CD4-positive, alpha-beta T cell treated with Interleukin-12 subunit alpha and Interleukin-12 subunit beta, for 1 hour (primary cell): ENCODE results near the gene SMLR1.
"Not testable (repeated sequence)": the region's sequence is repeated elsewhere in the genome, so short reads cannot be mapped to it uniquely, and the experiment has no call there.

Source experiments
- DNase-seq: peaks from one replicate; pipeline ENCODE4 v3.0.0-alpha.2; 2020

Gene SMLR1

DNA sequence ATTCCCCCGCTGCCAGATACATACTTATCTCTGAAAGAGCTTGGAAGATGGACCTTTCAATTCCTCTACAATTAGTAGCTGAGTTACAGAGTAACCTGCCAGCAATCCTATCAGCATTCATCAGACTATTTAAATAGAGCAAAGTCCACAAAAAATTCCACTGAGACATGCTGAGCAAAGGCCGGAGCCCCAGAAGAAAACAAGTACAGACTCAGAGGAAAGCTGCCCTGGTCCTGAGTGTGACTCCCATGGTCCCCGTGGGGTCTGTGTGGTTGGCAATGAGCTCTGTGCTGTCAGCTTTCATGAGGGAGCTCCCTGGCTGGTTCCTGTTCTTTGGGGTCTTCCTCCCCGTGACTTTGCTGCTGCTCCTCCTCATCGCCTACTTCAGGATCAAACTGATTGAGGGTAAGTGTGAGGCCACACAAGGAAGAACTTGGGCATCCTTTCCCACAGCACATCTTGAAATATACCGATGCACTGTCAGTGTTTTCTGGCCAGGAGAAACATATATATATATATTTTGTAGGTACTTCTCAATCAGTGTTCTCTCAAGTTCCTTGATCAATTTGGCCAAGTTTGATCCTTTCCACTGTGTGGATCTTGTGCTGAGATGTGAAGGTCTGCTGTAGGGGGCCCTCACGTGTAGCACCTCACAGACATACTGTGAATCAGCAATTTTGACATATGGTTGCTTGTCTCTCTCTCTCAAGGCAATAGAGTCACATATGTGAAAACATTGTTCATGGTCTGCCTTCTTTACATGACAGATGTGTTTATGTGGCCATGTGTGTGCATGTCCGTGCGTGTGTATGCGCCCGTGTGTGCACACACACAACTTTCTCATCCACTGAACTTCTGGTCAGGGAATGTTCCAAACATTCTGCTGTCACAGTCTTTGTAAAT, at the start of gene SMLR1:
TSS of gene SMLR1 (plus strand) at position 160 of the 903 bp plus-strand sequence. CDS start at position 168, 8 bp downstream.
- no peak for DNase-seq

DNA sequence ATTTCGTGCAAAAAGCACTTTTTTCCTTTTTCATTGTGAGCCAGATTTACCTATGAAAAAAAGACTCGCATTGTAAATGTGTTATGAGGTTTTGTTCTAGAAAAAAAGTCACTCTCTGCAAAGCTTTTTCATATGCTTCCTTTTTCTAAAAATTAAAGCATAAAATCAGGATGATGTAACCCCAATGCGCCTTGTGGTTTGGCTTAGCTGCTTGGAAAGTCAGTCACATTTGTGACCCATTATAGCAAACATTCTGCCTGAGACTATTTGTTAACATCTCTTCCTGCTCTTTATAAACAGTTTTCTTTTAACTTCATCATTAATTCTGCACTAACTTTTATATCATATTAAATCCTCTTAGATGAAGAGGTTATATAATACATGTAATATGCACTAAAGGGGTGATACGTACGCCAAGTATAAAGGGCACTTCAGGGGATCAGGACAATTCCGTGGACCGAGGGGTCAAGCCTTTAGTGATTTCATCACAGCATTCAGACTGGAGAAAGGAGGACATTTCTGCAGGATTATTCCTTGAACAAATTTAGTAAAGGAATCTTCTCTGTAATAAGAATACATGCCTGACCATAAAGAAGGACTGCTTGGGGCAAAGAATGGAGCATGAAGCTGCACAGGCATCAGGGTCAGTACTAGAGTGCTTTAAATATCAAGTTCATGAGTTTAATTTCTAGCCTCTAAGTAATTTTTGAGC, 48.1 kb upstream of the SMLR1 start:
- DNase-seq = no peak

DNA sequence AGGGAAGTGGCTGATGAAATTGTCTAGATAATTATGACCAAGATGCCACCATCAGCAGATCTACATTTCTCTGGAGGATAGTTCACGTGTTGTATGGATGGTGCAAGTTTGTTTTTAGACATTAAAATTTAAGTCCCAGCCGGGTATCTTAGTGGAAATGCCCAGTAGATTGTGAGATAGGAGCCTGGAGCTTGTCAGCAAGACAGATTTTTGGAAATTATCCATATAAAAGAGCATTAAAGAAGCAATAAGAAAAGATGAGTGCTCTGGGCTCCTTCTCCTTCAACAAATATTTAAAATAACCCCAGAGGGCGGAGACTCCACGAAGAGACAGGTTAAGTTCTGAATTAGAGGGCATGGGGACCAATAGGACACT, 47.6 kb upstream of the SMLR1 start:
- no peak for DNase-seq

DNA sequence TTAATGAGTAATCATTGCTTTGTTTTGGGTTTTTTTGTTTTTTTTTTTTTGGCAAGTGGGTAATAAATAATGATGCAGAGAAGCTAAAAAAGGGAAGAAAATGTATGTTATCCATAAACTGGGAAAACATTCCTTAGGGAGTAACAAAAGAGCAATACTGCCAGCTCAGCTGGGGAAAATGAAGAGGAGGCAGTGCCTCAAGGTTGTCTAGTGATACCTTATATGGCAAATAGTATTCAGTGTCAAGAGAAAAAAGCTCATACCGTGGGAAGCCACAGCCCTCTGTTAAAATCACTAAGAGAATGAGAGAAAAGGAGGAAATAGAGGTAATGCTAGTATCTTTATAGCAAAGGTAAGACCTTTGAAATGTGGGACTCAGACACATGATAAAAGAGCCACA, 47.1 kb upstream of the SMLR1 start:
- DNase-seq = no peak

DNA sequence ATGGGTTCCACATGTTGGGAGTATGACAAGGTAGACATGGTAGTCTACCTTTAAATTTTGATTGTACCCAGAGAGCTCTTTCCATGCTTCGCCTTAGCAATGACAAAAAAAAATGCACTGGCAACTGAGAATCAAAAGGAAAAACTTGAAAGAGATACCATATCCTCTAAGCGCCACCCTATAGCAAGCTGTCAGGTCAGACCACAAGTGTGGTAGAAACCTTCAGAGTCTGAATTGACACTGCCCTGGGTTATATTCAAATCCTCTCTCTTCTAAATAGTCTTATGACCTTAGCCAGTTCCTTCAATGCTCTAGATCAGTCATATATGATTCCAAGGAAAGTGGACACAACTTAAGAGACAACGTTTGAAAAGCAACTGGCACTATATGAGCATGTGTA, 45.6 kb upstream of the SMLR1 start:
- peak; percentile 11 for DNase-seq

DNA sequence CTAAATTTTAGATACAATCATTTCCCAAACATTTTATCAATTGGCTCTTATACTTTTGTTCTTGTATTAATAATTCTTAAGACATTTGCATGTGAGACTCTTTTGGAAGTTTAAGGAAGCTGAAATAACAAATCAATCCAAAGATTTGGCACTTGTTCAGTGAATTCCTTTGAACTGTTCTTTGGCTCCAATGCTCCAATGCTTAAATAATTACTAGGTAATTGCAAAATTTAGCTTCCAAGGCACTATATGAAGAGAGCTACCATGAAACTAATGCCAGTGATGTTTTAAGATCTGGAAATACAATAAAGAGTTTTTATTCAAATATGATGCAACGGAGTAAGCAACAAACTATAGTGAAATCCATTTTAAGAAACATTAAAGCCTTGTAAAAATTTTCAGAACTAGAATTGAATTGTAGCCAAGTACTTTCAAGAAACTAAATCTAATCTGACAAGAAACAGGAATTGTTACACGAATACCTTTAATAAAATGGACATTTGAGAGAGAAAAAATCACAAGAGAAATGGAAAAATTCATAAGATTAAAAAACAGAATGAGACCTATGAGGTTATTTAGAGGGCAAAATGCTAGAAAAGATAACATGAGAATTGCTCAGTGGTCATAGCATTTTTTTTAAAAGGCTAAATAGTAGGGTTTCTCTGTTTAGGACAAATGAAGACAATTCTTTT, 43.6 kb upstream of the SMLR1 start:
- DNase-seq = no peak

DNA sequence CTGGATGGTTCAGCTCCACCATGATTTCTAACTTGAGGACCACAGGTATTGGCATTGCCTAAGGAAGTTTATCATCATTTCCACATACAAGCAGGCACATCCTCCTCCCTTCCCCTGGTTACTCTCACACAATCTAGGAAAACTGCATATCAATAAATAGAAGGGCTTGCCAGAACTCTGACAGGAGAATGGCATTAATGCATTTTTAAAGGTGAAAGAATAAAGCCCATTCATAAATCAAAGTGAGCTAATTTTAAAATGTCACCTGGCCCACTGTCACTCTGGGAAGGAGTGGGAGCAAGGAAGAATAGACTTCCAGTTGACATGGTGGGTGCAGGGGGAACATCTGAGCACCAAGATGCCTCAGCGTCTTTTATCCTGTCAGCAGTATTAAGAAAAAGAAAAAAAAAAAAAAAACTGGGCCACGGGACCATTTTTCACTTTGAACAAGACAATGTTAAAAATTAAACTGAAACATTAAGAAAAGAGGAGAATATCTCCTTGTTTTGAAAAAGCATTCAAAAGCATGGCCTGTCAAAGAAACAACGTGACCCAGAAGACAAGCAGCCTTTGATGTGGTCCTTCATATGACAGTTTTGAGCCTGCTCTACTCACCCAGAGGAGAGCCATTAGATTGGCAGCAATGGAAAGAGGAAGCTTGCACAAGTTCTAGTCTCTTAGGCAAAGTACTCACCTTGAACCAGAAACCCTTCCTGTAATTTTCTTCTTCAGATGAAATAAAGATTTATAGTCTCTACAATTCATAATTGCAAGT, 39.3 kb upstream of the SMLR1 start:
- DNase-seq = no peak

DNA sequence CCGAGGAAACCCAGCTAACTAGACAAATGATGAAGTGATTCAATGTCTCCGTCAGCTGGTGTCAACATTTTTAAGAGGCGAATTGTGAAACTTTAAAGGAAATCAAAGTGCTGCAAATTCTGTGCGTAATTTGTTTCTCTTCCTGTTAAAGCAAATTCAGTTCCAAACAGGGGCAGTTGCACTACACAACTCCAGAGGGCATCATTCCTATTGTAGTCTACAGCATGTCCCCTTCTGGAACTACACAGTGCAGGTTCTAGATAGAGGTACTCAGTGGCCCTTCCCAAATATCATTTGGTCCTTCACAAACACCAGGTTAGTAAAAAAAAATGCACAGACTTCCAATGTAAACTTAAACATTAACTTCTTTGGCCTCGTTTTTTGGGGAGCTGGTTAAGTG, 38.3 kb upstream of the SMLR1 start:
- DNase-seq = no peak

DNA sequence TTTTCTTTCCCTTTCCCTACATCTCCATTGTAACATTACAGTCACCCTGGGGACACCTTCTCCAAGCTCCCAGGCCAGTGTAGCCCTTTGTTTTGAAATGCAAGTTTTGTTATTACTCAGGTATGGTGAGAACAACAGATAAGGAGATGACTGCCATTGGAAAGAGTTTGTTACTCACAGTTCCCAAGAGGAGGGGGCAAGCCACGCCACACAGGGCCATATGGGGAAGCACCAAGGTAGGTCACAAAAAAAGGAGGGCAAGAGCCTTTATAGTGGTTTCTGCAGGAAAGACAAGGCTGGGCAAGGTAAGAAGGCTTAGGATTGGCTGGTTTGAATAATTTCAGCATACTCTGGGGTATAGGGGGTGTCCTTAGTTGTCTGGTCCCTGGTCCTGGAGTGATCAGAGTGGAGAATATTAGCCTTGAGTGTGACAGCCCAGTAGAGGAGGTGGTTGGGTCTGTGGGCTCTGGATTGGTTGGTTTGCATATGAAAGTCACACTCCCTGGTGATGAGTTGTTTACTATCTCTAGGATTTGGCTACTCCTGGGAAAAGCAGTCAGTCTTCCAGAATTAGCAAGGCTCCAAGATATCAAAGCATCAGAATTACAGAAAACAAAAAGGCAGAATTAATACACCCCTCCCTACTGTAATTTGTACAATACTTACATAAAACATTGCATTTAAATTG, 33.1 kb upstream of the SMLR1 start:
- no peak for DNase-seq

DNA sequence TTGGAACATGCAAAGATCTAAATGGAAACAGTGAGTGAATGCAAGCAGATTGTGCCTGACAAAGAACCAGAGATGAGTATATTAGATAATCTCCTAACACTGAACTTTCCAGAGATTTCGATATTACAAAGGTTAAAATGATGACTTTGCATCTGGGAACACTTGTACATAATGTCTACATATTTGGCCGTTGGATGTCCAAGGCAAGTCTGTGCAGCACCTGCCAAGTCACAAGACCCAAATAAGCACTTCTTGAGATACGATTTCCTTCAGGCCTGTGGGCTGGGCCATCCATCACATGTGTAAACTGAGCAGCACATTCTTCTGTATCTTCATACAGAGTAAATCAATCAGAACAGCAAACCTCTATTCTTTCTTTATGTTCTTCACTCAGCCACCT, 32.5 kb upstream of the SMLR1 start:
- no peak for DNase-seq

DNA sequence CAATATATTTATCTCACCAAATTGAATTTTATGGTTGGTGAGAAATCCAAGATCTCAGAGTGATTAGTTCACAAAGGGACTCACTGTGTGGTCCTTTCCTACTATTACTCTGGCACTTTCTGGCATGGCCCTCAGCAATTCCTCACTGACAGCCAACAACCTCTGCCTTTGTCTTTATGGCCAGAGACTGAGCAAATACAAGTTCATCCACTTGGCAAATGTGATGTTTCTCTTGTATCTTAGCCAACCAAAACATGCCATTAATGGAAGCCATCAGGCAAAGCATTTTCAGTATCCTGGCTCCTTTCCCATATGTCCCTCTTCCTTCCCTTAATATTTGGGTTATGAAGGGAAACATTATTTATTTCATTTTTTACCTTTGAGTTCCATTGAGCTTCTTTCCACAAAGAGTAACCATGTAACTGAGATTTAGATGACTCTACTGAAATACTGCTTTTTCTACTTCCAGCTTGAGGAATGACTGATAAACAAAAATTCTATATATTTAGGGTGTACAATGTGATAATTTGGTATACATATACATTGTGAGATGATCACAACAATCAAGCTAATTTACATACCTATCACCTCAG, 30.8 kb upstream of the SMLR1 start:
- no peak for DNase-seq

DNA sequence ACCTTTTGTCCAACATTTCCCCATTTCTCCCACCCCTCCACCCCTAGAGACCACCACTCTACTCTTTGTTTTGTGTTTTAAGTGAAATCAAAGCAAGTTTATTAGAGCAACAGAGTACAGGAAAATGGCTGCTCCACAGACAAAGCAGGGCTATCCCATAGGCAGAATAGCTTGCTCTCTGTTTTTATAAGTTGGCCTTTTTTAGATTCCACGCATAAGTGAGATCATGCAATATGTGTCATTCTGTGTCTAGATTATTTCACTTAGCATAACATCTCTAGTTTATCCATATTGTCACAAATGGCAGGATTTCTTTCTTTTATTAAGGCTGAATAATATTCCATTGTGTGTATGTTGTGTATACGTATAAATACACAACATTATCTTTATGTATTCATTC, 30.1 kb upstream of the SMLR1 start:
- no peak for DNase-seq

DNA sequence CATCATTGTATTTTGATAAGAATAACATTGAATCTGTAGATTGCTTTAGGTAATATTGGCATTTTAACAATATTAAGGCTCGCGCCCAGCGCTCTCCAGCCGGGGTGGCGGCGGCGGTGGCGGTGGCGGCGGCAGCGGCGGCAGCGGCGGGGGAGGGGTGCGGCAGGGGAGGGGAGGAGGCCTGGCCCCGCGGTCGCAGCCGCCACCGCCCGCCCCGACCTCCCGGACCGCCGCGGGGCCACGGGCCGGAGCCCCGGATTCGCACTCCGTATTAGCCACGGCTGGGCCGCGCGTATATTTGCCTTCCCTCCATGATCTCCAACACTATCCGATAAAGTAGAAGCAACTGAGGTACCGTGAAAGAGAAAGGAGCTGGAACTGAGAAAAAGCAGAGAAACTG, 25.8 kb upstream of the SMLR1 start:
- not testable (repeated sequence) for DNase-seq

DNA sequence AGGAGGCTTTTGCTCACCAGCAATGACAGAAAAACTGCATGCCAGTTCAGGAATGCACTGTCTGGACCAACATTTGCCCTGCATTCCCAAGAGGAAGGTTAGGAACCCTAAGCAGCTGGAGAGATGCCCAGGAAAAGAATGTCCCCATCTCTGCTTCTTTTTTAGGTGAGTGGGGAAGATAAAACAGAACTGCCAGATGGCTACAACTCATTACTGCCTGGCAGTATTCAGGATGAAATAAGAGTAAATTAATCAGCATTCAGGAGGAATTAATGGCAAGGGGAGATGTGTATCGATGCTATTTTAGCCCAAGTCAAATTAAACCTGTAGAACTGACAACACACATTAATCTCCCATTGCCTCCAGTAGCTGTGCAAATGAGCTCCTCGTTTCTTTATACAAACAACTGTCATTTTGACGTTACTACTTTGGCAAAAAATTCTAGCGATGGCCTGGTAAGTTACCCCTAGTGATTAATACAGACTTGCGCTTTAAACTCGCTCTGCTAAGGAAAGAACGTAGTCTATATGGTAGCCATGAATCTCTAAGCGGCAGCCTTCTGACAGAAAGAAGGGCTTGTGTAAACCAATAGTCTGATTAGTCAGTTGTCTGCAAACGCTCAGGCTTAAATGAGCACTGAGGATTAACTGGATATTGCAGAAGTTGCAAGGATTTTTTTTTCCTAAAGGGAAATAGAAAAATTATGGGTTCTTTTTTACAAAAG, 16.7 kb upstream of the SMLR1 start:
- DNase-seq = no peak

DNA sequence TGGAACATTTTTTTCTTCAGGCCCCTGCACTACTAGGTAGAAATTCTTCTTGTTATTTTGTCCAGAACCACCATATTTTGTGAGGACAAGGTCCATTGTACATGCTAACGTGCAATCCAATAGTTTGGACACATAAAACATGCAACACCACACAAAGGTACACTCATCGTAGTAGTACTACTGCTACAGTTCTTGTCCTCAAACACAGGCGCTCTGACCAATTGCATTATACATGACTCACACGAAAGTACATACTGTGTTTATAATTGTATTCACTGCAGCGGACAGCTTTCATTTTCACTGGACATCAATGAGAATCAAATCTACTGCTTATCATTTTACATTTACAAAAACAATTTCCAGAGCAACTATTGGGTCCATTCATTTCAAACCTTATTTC, 15.3 kb upstream of the SMLR1 start:
- no peak for DNase-seq

DNA sequence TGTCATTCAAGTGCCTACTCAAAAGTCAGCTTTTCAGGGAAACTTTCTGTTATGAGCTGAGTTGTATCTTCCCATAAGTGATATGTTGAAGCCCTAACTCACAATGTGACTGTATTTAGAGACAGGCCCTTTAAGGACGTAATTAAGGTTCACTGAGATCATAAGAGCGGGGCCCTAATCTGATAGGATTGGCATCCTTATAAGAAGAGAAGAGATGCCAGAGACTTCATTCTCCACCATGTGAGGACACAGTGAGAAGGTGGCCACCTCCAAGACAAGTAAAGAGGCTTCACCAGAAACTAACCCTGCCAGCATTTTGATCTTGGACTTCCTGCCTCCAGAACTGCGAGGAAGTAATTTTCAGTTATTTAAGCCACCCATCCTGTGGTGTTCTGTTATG, 12.7 kb upstream of the SMLR1 start:
- DNase-seq = no peak

DNA sequence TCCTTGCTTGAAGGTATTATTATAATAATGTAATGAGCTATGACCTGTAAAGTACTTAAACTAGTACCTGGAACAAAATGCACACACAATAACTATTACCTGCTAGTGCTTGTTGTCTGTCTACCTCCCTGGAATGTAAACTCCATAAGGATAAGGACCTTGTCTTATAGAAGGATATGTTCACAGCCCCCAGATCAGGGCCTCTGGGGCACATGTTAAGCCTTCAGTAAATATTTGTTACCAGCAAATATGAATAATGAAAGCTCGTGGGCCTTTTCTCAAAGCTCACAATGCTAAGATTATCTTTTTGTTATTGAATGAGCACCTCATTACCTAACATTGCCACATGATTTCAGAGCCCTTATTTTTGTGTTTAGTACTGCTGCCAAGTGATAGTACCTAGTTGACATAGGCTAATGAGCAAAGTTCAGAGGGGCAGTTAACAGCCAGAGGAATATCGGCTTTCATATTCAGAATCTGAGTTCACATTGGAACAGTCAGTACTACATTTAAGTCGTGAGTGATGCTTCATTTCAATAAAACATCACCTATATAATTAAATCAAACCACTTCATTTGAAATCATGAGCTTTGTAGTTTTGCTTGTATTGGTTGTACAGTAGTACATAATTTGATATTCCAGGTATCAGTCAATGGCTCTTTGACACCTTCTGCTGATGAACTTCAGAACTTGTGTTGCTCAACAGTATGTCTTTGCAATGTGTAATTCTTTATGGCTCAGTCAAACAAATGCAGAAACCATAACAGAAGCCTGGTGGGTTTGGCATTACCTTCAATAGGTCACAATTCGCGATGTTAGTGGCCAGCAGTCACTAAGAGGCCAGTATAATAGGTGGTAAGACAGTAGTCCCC, 11.8 kb upstream of the SMLR1 start:
- no peak for DNase-seq

DNA sequence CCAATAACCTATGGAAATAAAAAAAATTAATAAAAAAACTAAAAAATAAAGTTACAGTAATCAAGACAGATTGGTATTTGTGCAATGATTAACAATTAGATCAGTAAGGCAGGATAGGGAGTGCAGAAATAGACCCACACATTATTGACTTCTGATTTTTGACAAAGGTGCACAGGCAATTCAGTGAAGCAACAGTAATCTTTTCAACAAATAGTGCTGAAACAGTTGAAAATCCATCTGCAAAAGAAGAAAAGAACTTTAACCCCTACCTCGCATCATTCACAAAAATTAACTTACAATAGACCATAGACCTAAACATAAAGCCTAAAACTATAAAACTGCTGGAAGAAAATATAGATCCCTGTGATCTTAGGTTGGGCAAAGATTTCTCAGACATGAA, 4.5 kb upstream of the SMLR1 start:
- no peak for DNase-seq

DNA sequence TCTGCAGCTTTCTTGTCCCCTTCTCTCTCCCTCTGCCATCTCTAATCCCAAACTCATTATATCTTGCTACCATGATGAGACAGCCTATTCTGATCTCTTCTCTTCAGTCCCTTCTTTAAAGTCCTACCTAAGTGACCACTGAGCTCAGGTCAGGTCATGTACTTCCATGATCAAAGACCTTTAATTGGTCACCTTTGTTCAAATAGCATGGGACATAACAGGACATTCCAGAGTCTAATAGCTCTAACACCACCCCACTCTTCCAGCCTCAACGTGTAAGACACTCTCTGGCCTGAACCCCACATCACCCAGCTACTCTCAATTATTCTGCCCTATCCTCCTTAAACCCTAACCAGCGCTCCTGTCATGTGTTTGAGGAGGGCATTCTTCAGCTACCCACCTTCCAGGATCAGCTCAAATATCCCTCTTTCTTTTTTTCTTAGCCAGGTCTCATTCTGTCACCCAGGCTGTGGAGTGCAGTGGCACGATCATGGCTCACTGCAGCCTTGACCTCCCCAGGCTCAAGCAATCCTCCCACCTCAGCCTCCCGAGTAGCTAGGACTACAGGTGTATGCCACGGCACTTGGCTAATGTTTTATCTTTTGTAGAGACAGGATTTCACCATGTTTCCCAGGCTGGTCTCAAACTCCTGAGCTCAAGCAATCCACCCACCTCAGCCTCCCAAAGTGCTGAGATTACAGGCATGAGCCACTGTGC, 2.1 kb upstream of the SMLR1 start:
- no peak for DNase-seq
